Measurements from ENCODE around the gene PCBP2. TPM values are rescaled to one million over a fixed set of nuclear protein-coding genes. Genes with fewer than 3 reads are reported as not detected.

PCBP2 gene
- total RNA-seq, 1 donor from 2014 or later, result 488 TPM

DNA sequence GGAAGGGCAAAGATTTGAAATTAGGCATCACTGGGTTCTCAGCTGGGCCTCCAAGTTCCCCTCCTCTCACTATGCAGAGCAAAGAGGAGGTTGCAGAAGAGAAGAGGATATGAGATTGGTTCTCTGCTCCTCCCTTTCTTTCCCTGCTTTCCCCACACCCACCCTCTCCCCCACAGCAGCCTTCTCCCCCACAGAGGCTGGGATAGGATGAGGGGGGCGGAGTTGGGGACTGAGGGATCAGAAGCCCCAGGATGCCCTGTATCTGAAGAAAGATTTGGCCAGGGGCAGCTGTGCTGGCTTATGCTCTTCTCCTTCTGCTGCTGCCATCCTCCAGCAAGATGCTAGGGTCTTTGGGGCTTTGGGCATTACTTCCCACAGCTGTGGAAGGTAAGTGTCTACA lies 28.3 kb upstream of the PCBP2 start, which contains the start of gene AMHR2:
AMHR2 (plus strand) TSS at position 259 of the 400 bp plus-strand sequence; CDS start at position 339, 80 bp downstream.
- H3K36me3 ChIP-seq, result no peaks in the 10 kb centered on the region
- H3K27ac ChIP-seq, result no peak within 1 kb of the TSS
- H3K4me3 ChIP-seq, result no peak within 1 kb of the TSS
- TF ChIP-seq, protein P1, sequence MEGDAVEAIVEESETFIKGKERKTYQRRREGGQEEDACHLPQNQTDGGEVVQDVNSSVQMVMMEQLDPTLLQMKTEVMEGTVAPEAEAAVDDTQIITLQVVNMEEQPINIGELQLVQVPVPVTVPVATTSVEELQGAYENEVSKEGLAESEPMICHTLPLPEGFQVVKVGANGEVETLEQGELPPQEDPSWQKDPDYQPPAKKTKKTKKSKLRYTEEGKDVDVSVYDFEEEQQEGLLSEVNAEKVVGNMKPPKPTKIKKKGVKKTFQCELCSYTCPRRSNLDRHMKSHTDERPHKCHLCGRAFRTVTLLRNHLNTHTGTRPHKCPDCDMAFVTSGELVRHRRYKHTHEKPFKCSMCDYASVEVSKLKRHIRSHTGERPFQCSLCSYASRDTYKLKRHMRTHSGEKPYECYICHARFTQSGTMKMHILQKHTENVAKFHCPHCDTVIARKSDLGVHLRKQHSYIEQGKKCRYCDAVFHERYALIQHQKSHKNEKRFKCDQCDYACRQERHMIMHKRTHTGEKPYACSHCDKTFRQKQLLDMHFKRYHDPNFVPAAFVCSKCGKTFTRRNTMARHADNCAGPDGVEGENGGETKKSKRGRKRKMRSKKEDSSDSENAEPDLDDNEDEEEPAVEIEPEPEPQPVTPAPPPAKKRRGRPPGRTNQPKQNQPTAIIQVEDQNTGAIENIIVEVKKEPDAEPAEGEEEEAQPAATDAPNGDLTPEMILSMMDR (IDR thresholded peaks at IDR 0.05), result no peak
- TF ChIP-seq POLR2AphosphoS5 (IDR thresholded peaks at IDR 0.05; ENCODE audit: insufficient read depth in 1 of 2, low read depth in 1 of 2) (no peak), POLR2A (IDR thresholded peaks at IDR 0.05) (no peak)
- H3K4me1 ChIP-seq, result peaks cover 8% of the 10 kb centered on the region
- no peak for DNase-seq (ENCODE audit: extremely low spot score in 2 of 2)
- intact Hi-C loops (cut with DNase I), result no loop called here
- H3K9me3 ChIP-seq, result no peaks in the 10 kb centered on the region
- no peaks in the 10 kb centered on the region for H3K27me3 ChIP-seq

DNA sequence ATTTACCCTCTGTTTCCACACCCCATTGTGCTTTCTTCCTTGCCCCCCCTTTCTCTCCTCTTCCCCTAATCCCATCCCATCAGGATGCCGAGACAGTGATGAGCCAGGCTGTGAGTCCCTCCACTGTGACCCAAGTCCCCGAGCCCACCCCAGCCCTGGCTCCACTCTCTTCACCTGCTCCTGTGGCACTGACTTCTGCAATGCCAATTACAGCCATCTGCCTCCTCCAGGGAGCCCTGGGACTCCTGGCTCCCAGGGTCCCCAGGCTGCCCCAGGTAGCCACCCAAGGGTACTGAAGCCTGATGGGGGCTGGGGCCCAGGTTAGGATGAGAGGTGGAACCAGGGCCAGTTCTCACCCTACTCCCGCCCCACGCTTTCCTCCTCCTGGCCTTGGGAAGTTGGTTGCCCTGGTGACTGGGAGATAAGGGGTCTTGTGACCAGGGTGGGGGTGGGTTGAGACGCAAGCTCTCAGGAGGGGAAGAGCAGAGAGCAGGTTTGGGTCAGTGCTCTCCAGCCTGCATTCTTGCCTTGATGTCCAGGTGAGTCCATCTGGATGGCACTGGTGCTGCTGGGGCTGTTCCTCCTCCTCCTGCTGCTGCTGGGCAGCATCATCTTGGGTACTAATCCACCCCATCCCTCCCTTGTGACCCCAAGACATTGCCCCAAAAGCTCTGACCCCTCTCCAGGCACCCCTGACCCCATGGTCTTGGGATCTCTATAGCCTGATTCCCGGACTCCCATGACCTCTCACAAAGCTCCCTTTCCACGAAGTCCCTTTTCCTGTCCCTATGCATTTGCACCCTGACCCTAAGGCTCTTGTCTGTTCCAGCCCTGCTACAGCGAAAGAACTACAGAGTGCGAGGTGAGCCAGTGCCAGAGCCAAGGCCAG lies 27.0 kb upstream of the PCBP2 start:
- H3K27ac ChIP-seq, result no peak overlapping the region
- no peaks in the 10 kb centered on the region for H3K27me3 ChIP-seq
- H3K9me3 ChIP-seq, result no peaks in the 10 kb centered on the region
- no peaks in the 10 kb centered on the region for H3K36me3 ChIP-seq
- intact Hi-C loops (cut with DNase I), result no loop called here
- DNase-seq (ENCODE audit: extremely low spot score in 2 of 2), result no peak
- H3K4me1 ChIP-seq, result peaks cover 8% of the 10 kb centered on the region
- TF ChIP-seq POLR2A (IDR thresholded peaks at IDR 0.05), result no peak
- no peak for TF ChIP-seq POLR2AphosphoS5 (IDR thresholded peaks at IDR 0.05; ENCODE audit: insufficient read depth in 1 of 2, low read depth in 1 of 2)
- TF ChIP-seq, protein P1 (IDR thresholded peaks at IDR 0.05), result no peak
- no peak overlapping the region for H3K4me3 ChIP-seq

- DNase-seq (ENCODE audit: extremely low spot score in 2 of 2), result no peak
- Histone ChIP-seq H3K27ac (no peak overlapping the region), H3K27me3 (no peaks in the 10 kb centered on the region), H3K4me3 (no peak overlapping the region), H3K36me3 (no peaks in the 10 kb centered on the region), H3K4me1 (peaks cover 8% of the 10 kb centered on the region), H3K9me3 (no peaks in the 10 kb centered on the region)
- intact Hi-C loops (cut with DNase I), result no loop called here
- TF ChIP-seq POLR2A (IDR thresholded peaks at IDR 0.05), result no peak
- TF ChIP-seq, protein P1 (IDR thresholded peaks at IDR 0.05), result no peak
Observed at GRCh38 chr12:53425515-53426150, 26.3 kb upstream of the PCBP2 start.

DNA sequence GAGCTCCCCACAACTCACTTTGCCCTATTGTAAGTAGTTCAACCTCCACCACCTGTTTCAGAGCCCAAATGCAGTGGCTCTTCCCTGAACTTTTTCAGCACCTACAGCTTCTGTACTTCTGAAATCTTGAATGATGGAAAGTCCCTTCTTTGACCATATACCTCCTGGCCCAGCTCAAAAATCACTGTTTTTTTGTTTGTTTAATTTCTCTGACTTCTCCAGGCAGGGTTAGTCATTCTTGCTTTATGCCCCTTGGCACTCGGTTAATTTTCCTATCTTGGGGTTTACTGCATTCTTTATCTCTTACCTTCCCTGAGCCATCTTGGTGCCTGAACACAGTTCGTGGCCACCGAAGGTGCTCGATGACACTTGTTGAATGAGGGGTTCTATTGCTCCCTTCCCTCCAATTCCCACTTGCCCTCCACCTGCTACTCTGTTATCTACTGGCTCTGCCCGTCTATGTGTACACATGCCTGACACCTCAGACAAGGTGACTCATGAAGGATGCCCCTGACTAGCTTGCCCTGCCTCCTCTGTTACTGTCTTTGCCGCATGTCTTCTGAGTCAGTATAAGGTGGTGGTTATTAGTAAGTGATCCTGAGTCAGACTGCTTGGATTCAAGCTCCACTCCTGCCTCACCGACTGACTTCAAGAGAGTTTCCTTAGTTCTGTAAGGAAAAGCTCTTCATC lies 23.9 kb upstream of the PCBP2 start:
- no peak overlapping the region for H3K4me3 ChIP-seq
- intact Hi-C loops (cut with DNase I), result no loop called here
- no peak for DNase-seq (ENCODE audit: extremely low spot score in 2 of 2)
- TF ChIP-seq, protein P1 (IDR thresholded peaks at IDR 0.05), result no peak
- peak in 1 of 2 donors; percentile 46 for TF ChIP-seq POLR2AphosphoS5 (IDR thresholded peaks at IDR 0.05; ENCODE audit: insufficient read depth in 1 of 2, low read depth in 1 of 2)
- H3K4me1 ChIP-seq, result no peaks in the 10 kb centered on the region
- no peaks in the 10 kb centered on the region for H3K36me3 ChIP-seq
- H3K27ac ChIP-seq, result no peak overlapping the region
- H3K9me3 ChIP-seq, result no peaks in the 10 kb centered on the region
- no peaks in the 10 kb centered on the region for H3K27me3 ChIP-seq
